Adrenal gland (tissue), 5 donors: ENCODE measurements around the gene FYCO1.

ENCODE experiments used
- CTCF ChIP-seq, 6 experiments: fragments of 450-650 bp in 4 of 6; fragments of 200-600 bp in 2 of 6; sonication (generic) in 1 of 6; IDR thresholded peaks; 1 replicate in 5 of 6; 2 replicates in 1 of 6; pipeline versions ENCODE4 v1.5.1 to v1.8.0; 2016 to 2021; ENCODE audit warnings: antibody characterized with exemption in 6 of 6, mild to moderate bottlenecking in 2 of 6, moderate library complexity in 1 of 6
- POLR2A ChIP-seq, 2 donors: fragments of 450-650 bp; IDR thresholded peaks; one replicate each; pipeline ENCODE4 v1.6.1; 2017; ENCODE audit warnings: antibody characterized with exemption in 2 of 2, mild to moderate bottlenecking in 2 of 2, moderate library complexity in 1 of 2
- donor health status: DM: no; HTN: no; CAD: no.

- TF ChIP-seq CTCF (IDR thresholded peaks at IDR 0.05), result no peak
- TF ChIP-seq POLR2A (IDR thresholded peaks at IDR 0.05), result no peak
Measured at GRCh38 chr3:45980229-45980813, 15.3 kb downstream of the FYCO1 start.
